Suppressor macrophage treated with lipopolysaccharide for 4 hours (primary cell): ENCODE results near the gene ZNF280C.
"Not testable (repeated sequence)": the region's sequence is repeated elsewhere in the genome, so short reads cannot be mapped to it uniquely, and the experiment has no call there.

Experiments
- DNase-seq: peaks from one replicate; pipeline ENCODE4 v3.0.0-alpha.2; 2020

ZNF280C gene, protein sequence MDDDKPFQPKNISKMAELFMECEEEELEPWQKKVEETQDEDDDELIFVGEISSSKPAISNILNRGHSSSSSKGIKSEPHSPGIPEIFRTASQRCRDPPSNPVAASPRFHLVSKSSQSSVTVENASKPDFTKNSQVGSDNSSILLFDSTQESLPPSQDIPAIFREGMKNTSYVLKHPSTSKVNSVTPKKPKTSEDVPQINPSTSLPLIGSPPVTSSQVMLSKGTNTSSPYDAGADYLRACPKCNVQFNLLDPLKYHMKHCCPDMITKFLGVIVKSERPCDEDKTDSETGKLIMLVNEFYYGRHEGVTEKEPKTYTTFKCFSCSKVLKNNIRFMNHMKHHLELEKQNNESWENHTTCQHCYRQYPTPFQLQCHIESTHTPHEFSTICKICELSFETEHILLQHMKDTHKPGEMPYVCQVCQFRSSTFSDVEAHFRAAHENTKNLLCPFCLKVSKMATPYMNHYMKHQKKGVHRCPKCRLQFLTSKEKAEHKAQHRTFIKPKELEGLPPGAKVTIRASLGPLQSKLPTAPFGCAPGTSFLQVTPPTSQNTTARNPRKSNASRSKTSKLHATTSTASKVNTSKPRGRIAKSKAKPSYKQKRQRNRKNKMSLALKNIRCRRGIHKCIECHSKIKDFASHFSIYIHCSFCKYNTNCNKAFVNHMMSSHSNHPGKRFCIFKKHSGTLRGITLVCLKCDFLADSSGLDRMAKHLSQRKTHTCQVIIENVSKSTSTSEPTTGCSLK

GRCh38 chrX:130268449-130269170 is at the start of gene ZNF280C:
TSS of gene ZNF280C (minus strand) at chrX:130268899. CDS start at chrX:130260449, 8,450 bp downstream.
- DNase-seq, result peak; percentile 89

DNA sequence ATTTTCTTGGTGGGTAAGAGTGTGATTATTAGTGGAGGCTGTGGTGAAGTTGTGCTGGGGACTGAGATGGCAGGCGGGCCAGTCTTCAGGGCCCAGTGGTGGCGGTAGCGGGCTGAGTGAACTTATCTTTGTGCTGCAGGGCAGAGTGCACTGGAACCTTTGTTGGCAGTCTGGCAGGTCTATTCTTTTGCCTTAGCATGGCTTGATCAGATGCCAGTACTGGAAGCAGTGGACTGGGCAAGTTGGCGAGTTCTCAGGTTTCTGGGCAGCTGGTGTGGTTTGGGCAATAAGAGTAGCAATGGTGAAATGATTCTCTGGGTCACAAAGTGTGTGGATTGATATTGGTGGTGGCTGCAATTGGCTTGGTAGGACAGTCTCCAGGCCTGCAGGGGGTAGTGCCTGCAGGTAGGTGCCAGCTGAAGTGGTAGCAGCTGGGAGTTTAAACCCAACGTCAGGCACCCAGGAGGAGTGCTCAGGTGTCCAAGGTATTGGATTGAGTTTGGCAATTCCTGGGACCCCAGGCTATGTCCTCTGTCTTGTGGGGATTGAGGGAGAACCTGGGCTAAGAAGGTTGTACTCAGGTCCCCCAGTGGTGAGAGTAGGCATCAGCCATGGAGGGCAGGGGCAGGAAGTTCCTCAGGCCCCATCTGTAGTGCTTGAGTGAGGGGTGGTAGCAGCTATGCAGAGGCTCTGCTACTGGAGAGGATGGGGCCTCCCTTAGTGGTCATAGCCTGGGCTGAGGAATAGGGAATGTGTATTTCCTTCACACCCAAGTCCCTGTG is 36.1 kb upstream of the ZNF280C start:
- no peak for DNase-seq

DNA sequence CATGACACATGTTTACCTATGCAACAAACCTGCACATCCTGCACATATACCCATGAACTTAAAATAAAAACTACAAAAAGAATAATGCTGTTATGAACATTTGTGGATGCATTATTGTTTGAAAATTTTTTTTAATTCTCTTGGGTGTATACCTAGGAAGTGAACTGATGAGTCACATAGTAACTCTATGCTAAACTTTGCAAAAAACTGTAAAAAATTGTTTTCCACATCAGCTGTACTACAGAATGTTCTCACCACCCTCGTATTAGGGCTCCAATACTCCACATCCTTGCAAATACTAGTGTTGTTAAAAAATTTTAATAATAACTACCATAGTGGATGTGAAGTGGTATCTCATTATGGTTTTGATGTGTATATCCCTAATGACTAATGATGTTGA is 33.3 kb upstream of the ZNF280C start:
- DNase-seq, result no peak

- no peak for DNase-seq
Observed at GRCh38 chrX:130301405-130301804, 32.7 kb upstream of the ZNF280C start.

DNA sequence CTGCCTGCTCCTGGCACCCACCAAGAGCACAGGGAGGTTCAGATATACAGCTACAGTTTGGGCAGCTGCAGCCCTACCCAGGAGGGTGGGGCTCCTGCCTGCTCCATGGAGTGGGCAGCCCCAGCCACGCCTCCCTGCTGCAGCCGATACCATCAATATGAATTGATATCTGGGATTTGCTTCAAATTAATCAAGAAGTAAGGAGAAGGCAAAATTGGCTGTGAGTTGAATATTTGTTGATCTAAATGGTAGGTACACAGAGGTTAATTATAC is 31.2 kb upstream of the ZNF280C start:
- no peak for DNase-seq

DNA sequence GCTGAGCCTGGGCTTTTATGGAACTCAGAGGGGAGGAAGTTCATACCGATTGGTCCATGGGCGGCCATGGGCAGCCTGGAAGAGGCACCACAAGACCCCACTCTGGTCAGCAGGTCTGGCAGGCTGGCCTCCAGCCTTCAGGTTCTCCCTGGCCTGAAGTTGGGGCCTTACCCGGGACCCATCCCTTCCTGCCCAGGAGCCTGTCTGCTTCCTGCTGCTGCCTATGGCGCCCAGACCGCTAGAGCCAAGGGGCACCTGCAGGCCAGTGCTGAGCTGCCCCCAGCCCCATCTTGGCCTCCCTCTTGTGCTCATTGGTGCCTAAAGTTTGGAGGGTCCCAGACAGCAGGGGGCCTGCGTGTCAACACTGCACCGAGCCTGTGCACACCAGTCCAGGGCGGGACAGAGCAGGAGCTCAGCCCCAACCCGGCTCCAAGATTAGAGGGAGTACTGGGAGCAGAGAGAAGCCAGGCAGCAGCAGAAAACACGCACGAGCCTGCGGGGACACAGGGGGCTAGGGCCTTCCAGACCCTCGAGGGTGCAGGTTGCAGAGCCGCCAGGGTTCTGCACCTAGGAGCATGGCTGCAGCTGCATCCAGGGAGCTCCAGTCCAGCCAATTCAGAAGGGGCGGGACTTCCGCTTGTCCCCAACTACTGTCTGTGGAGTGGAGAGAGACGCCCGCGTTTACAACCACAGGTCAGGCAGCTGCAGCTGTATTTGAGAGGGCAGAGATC is 30.7 kb upstream of the ZNF280C start:
- DNase-seq, result no peak

- no peak for DNase-seq
Observed at GRCh38 chrX:130296743-130297142, 28.0 kb upstream of the ZNF280C start.

- no peak for DNase-seq
Observed at GRCh38 chrX:130296297-130296678, 27.6 kb upstream of the ZNF280C start.

GRCh38 chrX:130295519-130296296 is 27.0 kb upstream of the ZNF280C start:
- DNase-seq, result no peak

- DNase-seq, result no peak
Observed at GRCh38 chrX:130287071-130287770, 18.5 kb upstream of the ZNF280C start.

DNA sequence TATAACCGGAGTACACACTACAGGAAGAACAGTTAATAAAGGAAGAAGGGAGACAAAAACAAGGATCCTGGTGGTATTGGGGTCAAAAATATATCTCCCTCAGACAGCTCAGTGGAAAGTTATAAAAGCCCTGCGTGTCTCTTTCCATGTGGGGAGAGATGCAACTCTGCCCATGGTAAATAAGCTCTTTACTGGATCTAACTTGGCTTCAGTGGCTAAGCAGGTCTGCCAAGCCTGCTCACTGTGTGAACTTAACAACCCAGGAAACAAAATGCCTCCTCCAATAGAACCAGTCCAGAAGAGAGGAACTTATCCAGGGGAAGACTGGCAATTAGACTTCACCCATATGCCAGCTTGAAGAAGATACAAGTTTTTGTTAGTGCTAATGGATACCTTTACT is 17.0 kb upstream of the ZNF280C start:
- no peak for DNase-seq

DNA sequence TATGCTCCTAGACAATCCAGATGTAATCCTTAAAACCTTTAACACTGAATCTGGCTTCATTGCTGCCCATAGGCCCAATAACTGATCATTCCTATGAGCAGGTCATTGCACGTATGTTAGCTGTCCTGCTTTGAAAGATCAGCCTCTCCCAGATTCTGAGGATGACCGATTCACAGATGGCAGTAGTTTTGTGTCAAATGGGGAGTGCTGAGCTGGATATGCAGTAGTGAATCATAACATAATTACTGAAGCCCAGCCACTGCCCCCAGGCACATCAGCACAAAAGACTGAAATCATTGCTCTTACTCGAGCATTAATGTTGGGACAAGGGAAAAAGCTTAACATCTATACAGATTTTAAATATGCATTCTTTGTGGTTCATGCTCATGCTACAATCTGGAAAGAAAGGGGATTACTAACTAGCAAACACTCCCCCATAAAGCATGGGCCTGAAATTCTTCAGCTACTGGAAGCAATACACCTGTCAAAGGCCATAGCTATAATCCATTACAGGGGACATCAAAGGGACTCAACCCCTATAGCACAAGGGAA is 16.4 kb upstream of the ZNF280C start:
- DNase-seq, result no peak

DNA sequence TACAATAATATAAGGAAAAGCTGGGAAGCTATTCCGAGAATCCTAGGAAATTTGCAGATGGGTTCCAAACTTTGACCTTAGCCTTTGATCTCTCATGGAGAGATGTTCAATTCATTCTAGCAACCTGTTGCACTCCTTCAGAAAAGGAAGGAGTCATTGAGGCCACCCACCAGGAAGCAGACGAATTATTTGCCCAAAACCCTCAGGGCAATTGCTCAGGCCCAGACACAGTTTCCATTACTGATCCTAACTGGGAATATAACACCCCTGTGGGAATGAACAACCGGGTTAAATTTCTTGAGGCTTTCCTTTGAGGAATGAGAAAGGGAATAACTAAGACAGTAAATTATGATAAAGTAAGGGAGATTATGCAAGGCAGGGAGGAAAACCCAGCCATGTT is 13.5 kb upstream of the ZNF280C start:
- DNase-seq, result no peak

GRCh38 chrX:130280901-130281300 is 12.2 kb upstream of the ZNF280C start:
- DNase-seq, result no peak

DNA sequence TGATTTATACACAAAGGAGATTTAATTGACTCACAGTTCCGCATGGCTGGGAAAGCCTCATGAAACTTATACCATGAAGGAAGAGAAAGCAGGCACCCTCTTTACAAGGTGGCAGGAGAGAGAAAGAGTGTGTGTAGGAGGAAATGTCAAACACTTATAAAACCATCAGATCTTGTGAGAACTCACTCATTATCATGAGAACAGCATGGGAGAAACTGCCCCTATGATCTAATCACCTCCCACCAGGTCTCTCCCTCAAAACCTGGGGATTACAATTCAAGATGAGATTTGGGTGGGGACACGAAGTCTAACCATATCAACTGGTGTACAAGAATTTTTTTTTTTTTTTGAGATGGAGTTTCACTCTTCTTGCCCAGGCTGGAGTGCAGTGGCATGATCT is 3.6 kb upstream of the ZNF280C start:
- not testable (repeated sequence) for DNase-seq

- DNase-seq, result not testable (repeated sequence)
Observed at GRCh38 chrX:130269391-130269790, 692 bp upstream of the ZNF280C start.

GRCh38 chrX:130267956-130268448 is 697 bp downstream of the ZNF280C start:
- DNase-seq, result peak; percentile 3

DNA sequence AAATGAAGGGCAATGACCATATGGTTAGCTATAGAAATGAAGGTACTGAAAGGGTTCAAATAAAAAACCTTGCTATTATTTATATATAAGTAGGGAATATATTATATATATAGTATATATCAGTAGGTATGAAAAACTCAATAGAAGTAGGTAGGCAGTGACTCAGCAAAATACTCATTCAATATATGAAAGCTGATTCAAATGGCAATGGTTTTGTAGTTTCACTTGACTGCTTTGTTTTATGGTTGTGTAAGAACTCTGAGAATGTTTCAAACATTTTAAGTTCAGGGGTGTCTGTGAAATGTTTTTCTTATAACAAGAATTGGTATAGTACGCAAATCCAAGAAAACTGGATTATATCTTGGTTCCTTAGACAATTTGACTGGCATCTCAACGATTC is 4.1 kb downstream of the ZNF280C start:
- no peak for DNase-seq

GRCh38 chrX:130263016-130263415 is 5.7 kb downstream of the ZNF280C start:
- DNase-seq, result no peak

DNA sequence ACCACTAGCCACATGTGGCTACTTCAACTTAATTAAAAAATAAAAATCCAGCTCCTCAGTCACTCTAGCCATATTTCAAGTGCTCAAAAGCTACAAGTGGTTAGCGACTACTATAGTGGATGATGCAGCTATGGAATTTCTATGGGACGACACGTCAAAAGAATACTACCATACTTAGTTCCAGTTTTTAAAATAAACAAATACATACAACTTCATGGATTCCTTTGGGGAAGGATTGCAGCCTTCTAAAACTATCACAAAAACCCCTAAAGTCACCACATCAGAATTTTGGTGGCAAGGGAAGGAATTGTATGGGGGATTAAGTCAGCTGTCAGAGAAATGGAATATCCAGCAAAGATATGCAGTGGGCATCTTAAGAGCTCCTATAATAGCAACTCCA is 6.5 kb downstream of the ZNF280C start:
- no peak for DNase-seq
